HCT116 (cell line): Measurements from ENCODE around the gene CFAP91.

ENCODE experiments used
- EGR1 ChIP-seq: IDR thresholded peaks from 2 replicates; pipeline ENCODE4 v1.6.1; 2012; ENCODE audit warnings: low read depth
- TF ChIP-seq, protein P1 (sequence below), 3 experiments: fragments of 200-600 bp in 1 of 3; sonication (generic) in 1 of 3; IDR thresholded peaks in 2 of 3; conservative IDR thresholded peaks in 1 of 3; 2 replicates each; pipeline ENCODE4 v1.5.1; 2012 to 2017; ENCODE audit warnings: low read depth in 2 of 3, low read length in 2 of 3, antibody characterized with exemption in 1 of 3, borderline replicate concordance in 1 of 3, control low read depth in 1 of 3, mild to moderate bottlenecking in 1 of 3, mixed read lengths in 1 of 3, mixed run types in 1 of 3, moderate library complexity in 1 of 3; ENCODE audit not compliant: insufficient read depth in 1 of 3

DNA sequence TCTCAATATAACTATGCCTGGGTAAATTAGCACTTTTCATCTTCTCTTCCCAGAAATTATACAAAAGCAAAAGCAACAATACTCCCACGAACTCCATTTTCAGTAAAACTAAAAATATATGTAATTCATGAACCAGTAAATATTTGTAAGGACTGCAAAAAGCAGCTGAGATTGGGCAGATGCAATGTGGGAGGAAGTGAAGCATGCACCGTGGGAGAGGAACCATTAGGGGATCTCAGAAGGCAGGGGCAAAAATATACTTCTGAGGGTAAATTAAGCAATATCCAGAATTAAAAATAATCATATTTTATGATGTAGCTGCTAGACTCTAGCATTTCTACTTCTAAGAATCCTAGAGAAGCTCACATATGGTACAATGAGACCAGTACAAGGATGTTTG, 20.2 kb downstream of the CFAP91 start:
- TF ChIP-seq, protein P1, sequence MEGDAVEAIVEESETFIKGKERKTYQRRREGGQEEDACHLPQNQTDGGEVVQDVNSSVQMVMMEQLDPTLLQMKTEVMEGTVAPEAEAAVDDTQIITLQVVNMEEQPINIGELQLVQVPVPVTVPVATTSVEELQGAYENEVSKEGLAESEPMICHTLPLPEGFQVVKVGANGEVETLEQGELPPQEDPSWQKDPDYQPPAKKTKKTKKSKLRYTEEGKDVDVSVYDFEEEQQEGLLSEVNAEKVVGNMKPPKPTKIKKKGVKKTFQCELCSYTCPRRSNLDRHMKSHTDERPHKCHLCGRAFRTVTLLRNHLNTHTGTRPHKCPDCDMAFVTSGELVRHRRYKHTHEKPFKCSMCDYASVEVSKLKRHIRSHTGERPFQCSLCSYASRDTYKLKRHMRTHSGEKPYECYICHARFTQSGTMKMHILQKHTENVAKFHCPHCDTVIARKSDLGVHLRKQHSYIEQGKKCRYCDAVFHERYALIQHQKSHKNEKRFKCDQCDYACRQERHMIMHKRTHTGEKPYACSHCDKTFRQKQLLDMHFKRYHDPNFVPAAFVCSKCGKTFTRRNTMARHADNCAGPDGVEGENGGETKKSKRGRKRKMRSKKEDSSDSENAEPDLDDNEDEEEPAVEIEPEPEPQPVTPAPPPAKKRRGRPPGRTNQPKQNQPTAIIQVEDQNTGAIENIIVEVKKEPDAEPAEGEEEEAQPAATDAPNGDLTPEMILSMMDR (IDR thresholded peaks at IDR 0.05 in 2 of 3, conservative IDR thresholded peaks at IDR 0.05 in 1 of 3; ENCODE audit: borderline replicate concordance in 1 of 3, insufficient read depth in 1 of 3, low read depth in 2 of 3, low read length in 2 of 3), result no peak
- no peak for TF ChIP-seq EGR1
